ENCODE data around the gene CR2.

GRCh38 chr1:207431508-207431907, 22.6 kb upstream of the CR2 start:
- no peak for TF ChIP-seq RAD21 (IDR thresholded peaks at IDR 0.05; ENCODE audit: low read length)
- no peak for TF ChIP-seq MAZ (IDR thresholded peaks at IDR 0.05; ENCODE audit: borderline replicate concordance, low read depth, low read length)
- TF ChIP-seq, protein P1, sequence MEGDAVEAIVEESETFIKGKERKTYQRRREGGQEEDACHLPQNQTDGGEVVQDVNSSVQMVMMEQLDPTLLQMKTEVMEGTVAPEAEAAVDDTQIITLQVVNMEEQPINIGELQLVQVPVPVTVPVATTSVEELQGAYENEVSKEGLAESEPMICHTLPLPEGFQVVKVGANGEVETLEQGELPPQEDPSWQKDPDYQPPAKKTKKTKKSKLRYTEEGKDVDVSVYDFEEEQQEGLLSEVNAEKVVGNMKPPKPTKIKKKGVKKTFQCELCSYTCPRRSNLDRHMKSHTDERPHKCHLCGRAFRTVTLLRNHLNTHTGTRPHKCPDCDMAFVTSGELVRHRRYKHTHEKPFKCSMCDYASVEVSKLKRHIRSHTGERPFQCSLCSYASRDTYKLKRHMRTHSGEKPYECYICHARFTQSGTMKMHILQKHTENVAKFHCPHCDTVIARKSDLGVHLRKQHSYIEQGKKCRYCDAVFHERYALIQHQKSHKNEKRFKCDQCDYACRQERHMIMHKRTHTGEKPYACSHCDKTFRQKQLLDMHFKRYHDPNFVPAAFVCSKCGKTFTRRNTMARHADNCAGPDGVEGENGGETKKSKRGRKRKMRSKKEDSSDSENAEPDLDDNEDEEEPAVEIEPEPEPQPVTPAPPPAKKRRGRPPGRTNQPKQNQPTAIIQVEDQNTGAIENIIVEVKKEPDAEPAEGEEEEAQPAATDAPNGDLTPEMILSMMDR (conservative IDR thresholded peaks at IDR 0.05; ENCODE audit: low read depth, low read length) = no peak
- TF ChIP-seq POLR2A (IDR thresholded peaks at IDR 0.05; ENCODE audit: low read depth, low read length) = no peak
- no peak for TF ChIP-seq RCOR1 (IDR thresholded peaks at IDR 0.05; ENCODE audit: insufficient replicate concordance, low read length)
- TF ChIP-seq MAFK (IDR thresholded peaks at IDR 0.05; ENCODE audit: low read depth, low read length) = no peak
- TF ChIP-seq USF2 (IDR thresholded peaks at IDR 0.05; ENCODE audit: low read depth, low read length) = no peak
- no peak for TF ChIP-seq MXI1 (IDR thresholded peaks at IDR 0.05; ENCODE audit: borderline replicate concordance, low read depth, low read length)
- no peak for TF ChIP-seq RFX5 (IDR thresholded peaks at IDR 0.05; ENCODE audit: low read depth, low read length)

Data from IMR-90 (cell line).